AG04450 (cell line): ENCODE measurements around the gene PDIA6. TPM values are rescaled to one million over a fixed set of nuclear protein-coding genes. Genes with fewer than 3 reads are reported as not detected.
"Not testable (repeated sequence)": the region's sequence is repeated elsewhere in the genome, so short reads cannot be mapped to it uniquely, and the experiment has no call there.

Experiments used
- CTCF ChIA-PET: fragments of 300-600, 350-600 bp; formaldehyde crosslinking; extraction: SDS; loops from one replicate; lab custom pipeline; 2022; ENCODE audit warnings: antibody characterized with exemption, inconsistent platforms; lab: Charles Lee
- POLR2A ChIA-PET: fragments of 350-600 bp; formaldehyde crosslinking; extraction: SDS; loops from one replicate; lab custom pipeline; 2021; ENCODE audit warnings: antibody characterized with exemption, inconsistent platforms; lab: Yijun Ruan, JAX
- DNase-seq: peaks from one replicate; pipeline ENCODE4 v3.0.0-alpha.2; 2011; ENCODE audit warnings: low read depth, low spot score
- H3K27ac ChIP-seq: one replicate; pipeline ENCODE4 v1.5.1; 2012; ENCODE audit warnings: low read depth, low read length, control low read depth
- H3K27me3 ChIP-seq: one replicate; pipeline ENCODE4 v1.6.0; 2012; ENCODE audit warnings: low read length; ENCODE audit not compliant: control insufficient read depth, insufficient read depth
- H3K4me3 ChIP-seq: 2 replicates; pipeline ENCODE4 v1.5.1; 2011; ENCODE audit warnings: mild to moderate bottlenecking, low read depth, low read length, control low read depth
- H3K9me3 ChIP-seq: 2 replicates; pipeline ENCODE4 v1.5.1; 2012; ENCODE audit warnings: low read length; ENCODE audit not compliant: control insufficient read depth, insufficient read depth
- CTCF ChIP-seq: IDR thresholded peaks from 2 replicates; pipeline ENCODE4 v1.5.1; 2011; ENCODE audit warnings: low read depth, low read length, control low read depth, inconsistent platforms
- polyA plus RNA-seq: library from polyadenylated mRNA; depleted of rRNA; stranded (reverse); fragments of >200 nt; gene quantifications from 2 replicates; pipeline ENCODE4 v1.2.3, GENCODE V29; 2011

PDIA6 gene
- polyA plus RNA-seq, 1 experiment, result 487 TPM

DNA sequence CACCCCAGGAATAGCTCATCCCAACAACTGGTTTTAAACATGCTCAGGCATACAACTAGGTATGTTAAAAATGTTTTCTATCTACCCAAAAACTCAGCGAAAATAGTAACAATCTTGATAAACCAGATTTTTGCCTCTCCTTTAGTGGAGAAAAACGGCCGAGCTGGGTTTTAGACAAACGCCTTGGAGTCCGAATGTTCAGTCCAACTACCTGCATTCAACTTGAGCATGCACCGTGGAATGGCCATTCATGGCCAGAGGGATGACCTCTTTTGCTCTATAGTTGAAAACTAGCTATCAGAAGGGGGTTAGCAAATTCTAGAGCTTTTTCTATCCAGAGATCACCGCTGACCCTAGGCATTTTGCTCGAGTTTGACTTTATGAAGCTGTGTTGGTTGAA is 30.8 kb downstream of the PDIA6 start:
- H3K4me3 ChIP-seq, result no peak overlapping the region
- no peak for TF ChIP-seq CTCF
- no peak overlapping the region for H3K27ac ChIP-seq
- H3K9me3 ChIP-seq, result no peaks in the 10 kb centered on the region; the same call in 1 of the 2 replicates
- CTCF ChIA-PET, result no interaction called here
- H3K27me3 ChIP-seq, result no peaks in the 10 kb centered on the region
- no peak for DNase-seq
- POLR2A ChIA-PET, result no interaction called here

- H3K27me3 ChIP-seq, H3K27ac ChIP-seq, H3K4me3 ChIP-seq, H3K9me3 ChIP-seq, POLR2A ChIA-PET, DNase-seq: not testable (repeated sequence)
- CTCF ChIA-PET, result interaction anchor here (0.7 kb wide), 1 partner anchor 26 kb away, joined by 7 read pairs; no protein-coding TSS in a partner anchor
These were observed 31.8 kb downstream of the PDIA6 start for GRCh38 chr2:10780821-10781220.

GRCh38 chr2:10780491-10780820 is 32.1 kb downstream of the PDIA6 start:
- no peak for TF ChIP-seq CTCF
- DNase-seq, result no peak
- Histone ChIP-seq H3K9me3 (no peaks in the 10 kb centered on the region; the same call in 1 of the 2 replicates), H3K4me3 (no peak overlapping the region), H3K27me3 (no peaks in the 10 kb centered on the region), H3K27ac (no peak overlapping the region)
- ChIA-PET POLR2A (no interaction called here), CTCF (interaction anchor here (0.7 kb wide), 1 partner anchor 26 kb away, joined by 7 read pairs; no protein-coding TSS in a partner anchor)

GRCh38 chr2:10779776-10780490 is 32.7 kb downstream of the PDIA6 start:
- H3K4me3 ChIP-seq, result no peak overlapping the region
- DNase-seq, result no peak
- CTCF ChIA-PET, result no interaction called here
- POLR2A ChIA-PET, result no interaction called here
- no peaks in the 10 kb centered on the region for H3K27me3 ChIP-seq
- H3K27ac ChIP-seq, result no peak overlapping the region
- no peaks in the 10 kb centered on the region; the same call in 1 of the 2 replicates for H3K9me3 ChIP-seq
- no peak for TF ChIP-seq CTCF

DNA sequence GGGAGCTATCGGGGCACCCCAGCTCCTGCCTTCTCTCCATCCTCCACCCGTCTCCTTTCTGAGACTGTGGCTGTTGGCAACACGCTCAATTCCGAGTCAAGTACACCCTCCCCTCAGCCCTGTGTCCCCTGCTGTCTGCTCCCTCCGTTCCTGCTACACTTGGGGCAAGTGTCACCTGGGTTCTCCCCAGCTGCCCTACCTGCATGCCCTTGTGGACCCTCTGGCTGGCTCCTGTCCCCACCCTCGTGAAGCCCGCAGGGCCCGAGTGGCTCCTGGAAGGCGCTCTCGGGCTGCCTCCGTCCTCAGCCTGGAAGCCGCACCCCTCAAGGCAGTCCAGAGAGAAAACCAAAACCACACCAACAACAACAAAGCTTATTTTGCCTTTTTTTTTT is 33.9 kb downstream of the PDIA6 start:
- Histone ChIP-seq H3K9me3 (no peaks in the 10 kb centered on the region; the same call in 1 of the 2 replicates), H3K27me3 (no peaks in the 10 kb centered on the region), H3K4me3 (no peak overlapping the region), H3K27ac (no peak overlapping the region)
- no peak for TF ChIP-seq CTCF
- ChIA-PET CTCF (no interaction called here), POLR2A (interaction anchor here (0.7 kb wide), 1 partner anchor 481 kb away, joined by 3 read pairs; no protein-coding TSS in a partner anchor)
- DNase-seq, result no peak
